GM12878 (cell line): ENCODE results near the gene ADCY1. TPM values are rescaled to one million over a fixed set of nuclear protein-coding genes. Genes with fewer than 3 reads are reported as not detected.

Experiments used
- ATAC-seq: fragments of 200-7000 bp; cut with Tn5 transposase; 3 replicates; pipeline ENCODE4 v1.9.1; 2020; ENCODE audit warnings: mild to moderate bottlenecking, moderate library complexity
- BruUV-seq: library from RNA; stranded (reverse); fragments of 400-500 nt; replicated peaks from 2 replicates; lab custom pipeline; 2021; lab: Mats Ljungman, UMichigan
- CTCF ChIA-PET: fragments of 300-600 bp; sonication (Branson Sonifier 250); formaldehyde crosslinking; extraction: SDS; loops from one replicate; lab custom pipeline; 2021; ENCODE audit warnings: inconsistent platforms; lab: Yijun Ruan, JAX
- POLR2A ChIA-PET: fragments of 350-600 bp; formaldehyde crosslinking; extraction: SDS; loops from one replicate; lab custom pipeline; 2021; ENCODE audit warnings: inconsistent platforms; lab: Charles Lee
- RAD21 ChIA-PET: fragments of 300-600 bp; sonication (Branson Sonifier 250); formaldehyde crosslinking; loops from one replicate; lab custom pipeline; 2023; ENCODE audit warnings: antibody characterized with exemption; ENCODE audit not compliant: unreplicated experiment; lab: Charles Lee
- SMC1A ChIA-PET: fragments of 300-600 bp; sonication (Branson Sonifier 250); formaldehyde crosslinking; loops from one replicate; lab custom pipeline; 2023; ENCODE audit not compliant: unreplicated experiment, uncharacterized antibody; lab: Charles Lee
- DNase-seq: peaks from one replicate; pipeline ENCODE4 v3.0.0-alpha.2; 2011; ENCODE audit warnings: low read depth, low spot score
- FAIRE-seq: peaks from 3 replicates; lab custom pipeline; 2011; peaks lifted over from hg19 to GRCh38; lab: Jason Lieb, UNC
- H2AFZ ChIP-seq: 2 replicates; pipeline ENCODE4 v1.6.0; 2011; ENCODE audit warnings: low read depth, low read length, control low read depth; ENCODE audit not compliant: control insufficient read depth
- H3K27ac ChIP-seq: 2 replicates; pipeline ENCODE4 v1.5.1; 2011; ENCODE audit warnings: control low read depth; ENCODE audit not compliant: control insufficient read depth, insufficient read depth
- H3K27me3 ChIP-seq, 2 experiments: replicated peaks in 1 of 2; 2 replicates each; pipeline versions ENCODE4 v1.6.0 to v1.6.1; 2011; ENCODE audit warnings: low read length in 1 of 2; ENCODE audit not compliant: control insufficient read depth in 2 of 2, insufficient read depth in 2 of 2
- H3K36me3 ChIP-seq, 2 experiments: 2 replicates each; pipeline ENCODE4 v1.5.1; 2011; ENCODE audit warnings: low read length in 1 of 2; ENCODE audit not compliant: control insufficient read depth in 2 of 2, insufficient read depth in 2 of 2
- H3K4me1 ChIP-seq: 2 replicates; pipeline ENCODE4 v1.6.1; 2011; ENCODE audit warnings: mild to moderate bottlenecking, low read length, moderate library complexity, mixed read lengths; ENCODE audit not compliant: control insufficient read depth, insufficient read depth
- H3K4me2 ChIP-seq: 2 replicates; pipeline ENCODE4 v1.6.0; 2011; ENCODE audit warnings: control low read depth; ENCODE audit not compliant: control insufficient read depth, insufficient read depth
- H3K4me3 ChIP-seq: fragments of 200-600 bp; sonication (generic); 2 replicates; pipeline ENCODE4 v1.5.1; 2016
- H3K79me2 ChIP-seq: 2 replicates; pipeline ENCODE4 v1.6.0; 2011; ENCODE audit warnings: low read length; ENCODE audit not compliant: control insufficient read depth, insufficient read depth
- H3K9ac ChIP-seq: 2 replicates; pipeline ENCODE4 v1.8.0; 2011; ENCODE audit warnings: low read length, control low read depth, mixed read lengths; ENCODE audit not compliant: control insufficient read depth, insufficient read depth
- H3K9me3 ChIP-seq: replicated peaks from 3 replicates; pipeline ENCODE4 v1.5.1; 2011; ENCODE audit warnings: mild to moderate bottlenecking, low read length; ENCODE audit not compliant: control insufficient read depth, insufficient read depth
- H4K20me1 ChIP-seq: 2 replicates; pipeline ENCODE4 v1.6.0; 2011; ENCODE audit not compliant: control insufficient read depth, insufficient read depth
- ATF7 ChIP-seq: fragments of 450-650 bp; IDR thresholded peaks from 2 replicates; pipeline ENCODE4 v1.6.1; 2016; ENCODE audit warnings: low read depth, mild to moderate bottlenecking
- BMI1 ChIP-seq: fragments of 450-650 bp; IDR thresholded peaks from 2 replicates; pipeline ENCODE4 v1.6.1; 2016; ENCODE audit warnings: mild to moderate bottlenecking, moderate library complexity, borderline replicate concordance
- ESRRA ChIP-seq: IDR thresholded peaks from 2 replicates; pipeline ENCODE4 v1.6.1; 2012; ENCODE audit warnings: mild to moderate bottlenecking, low read length, improper control_type of control experiment
- IKZF2 ChIP-seq, 2 experiments: fragments of 450-650 bp; IDR thresholded peaks; 2 replicates each; pipeline ENCODE4 v1.6.1; 2017; ENCODE audit warnings: mild to moderate bottlenecking in 2 of 2, moderate library complexity in 2 of 2
- RB1 ChIP-seq: fragments of 450-650 bp; formaldehyde crosslinking; IDR thresholded peaks from 2 replicates; pipeline ENCODE4 v1.6.1; 2017; ENCODE audit warnings: mild to moderate bottlenecking, borderline replicate concordance
- SRF ChIP-seq, 2 experiments: IDR thresholded peaks; 2 replicates each; pipeline ENCODE4 v1.6.1; 2011; ENCODE audit warnings: low read depth in 2 of 2, low read length in 2 of 2, mild to moderate bottlenecking in 1 of 2, moderate library complexity in 1 of 2
- ZNF24 ChIP-seq: fragments of 450-650 bp; IDR thresholded peaks from 2 replicates; pipeline ENCODE4 v1.6.1; 2017; ENCODE audit warnings: antibody characterized with exemption, mild to moderate bottlenecking
- WGBS: methylation state at CpG from one replicate; pipeline ENCODE4 v1.1.6; 2016; ENCODE audit warnings: low lambda C conversion rate; ENCODE audit not compliant: insufficient replicate concordance, insufficient coverage; ENCODE audit errors: missing lambda C conversion rate; 5-methylcytosine and 5-hydroxymethylcytosine counted together
- in situ Hi-C: fragments of 300-500 bp; cut with MboI; formaldehyde crosslinking; loops from 9 replicates; pipeline ENCODE4 v1.14.3; 2018; ENCODE audit warnings: mixed read lengths
- intact Hi-C: fragments of 100-400 bp; cut with micrococcal nuclease; formaldehyde crosslinking; loops from one replicate; pipeline ENCODE4 v1.14.2; 2022; ENCODE audit not compliant: unreplicated experiment
- polyA plus RNA-seq, 11 experiments: library from polyadenylated mRNA; depleted of rRNA in 4 of 11; unstranded in 6 of 11; stranded (reverse) in 5 of 11; fragments of >200 nt; fragmentation: Nextera tagmentation in 4 of 11; fragmentation: Illumina TruSeq in 1 of 11; extraction: Ambion mirVana in 4 of 11; extraction: Trizol in 1 of 11; gene quantifications; 1 replicate in 1 of 11; 2 replicates in 10 of 11; pipeline versions ENCODE4 v1.2.1 to v1.2.3, GENCODE V29; 2011 to 2016; ENCODE audit warnings: inconsistent platforms in 2 of 11, missing spikeins in 2 of 11, low read depth in 1 of 11
- total RNA-seq, 4 experiments: library from RNA; depleted of rRNA in 3 of 4; stranded (reverse); fragments of >200 nt in 3 of 4; fragmentation: Illumina TruSeq in 1 of 4; extraction: Trizol in 1 of 4; gene quantifications; 2 replicates each; pipeline versions ENCODE4 v1.2.1 to v1.2.3, GENCODE V29; 2013 to 2021
- TF ChIP-seq, protein P1 (sequence below): IDR thresholded peaks from 2 replicates; pipeline ENCODE4 v1.6.1; 2012; ENCODE audit warnings: low read length, inconsistent platforms

The ADCY1 gene
- total and polyA plus RNA-seq, 10 of the 15 experiments (the other 5 are each of a cell fraction or from before 2014, with no cell fraction given) = 0.13 to 1.4 (median 0.45) TPM; not detected in 1

DNA sequence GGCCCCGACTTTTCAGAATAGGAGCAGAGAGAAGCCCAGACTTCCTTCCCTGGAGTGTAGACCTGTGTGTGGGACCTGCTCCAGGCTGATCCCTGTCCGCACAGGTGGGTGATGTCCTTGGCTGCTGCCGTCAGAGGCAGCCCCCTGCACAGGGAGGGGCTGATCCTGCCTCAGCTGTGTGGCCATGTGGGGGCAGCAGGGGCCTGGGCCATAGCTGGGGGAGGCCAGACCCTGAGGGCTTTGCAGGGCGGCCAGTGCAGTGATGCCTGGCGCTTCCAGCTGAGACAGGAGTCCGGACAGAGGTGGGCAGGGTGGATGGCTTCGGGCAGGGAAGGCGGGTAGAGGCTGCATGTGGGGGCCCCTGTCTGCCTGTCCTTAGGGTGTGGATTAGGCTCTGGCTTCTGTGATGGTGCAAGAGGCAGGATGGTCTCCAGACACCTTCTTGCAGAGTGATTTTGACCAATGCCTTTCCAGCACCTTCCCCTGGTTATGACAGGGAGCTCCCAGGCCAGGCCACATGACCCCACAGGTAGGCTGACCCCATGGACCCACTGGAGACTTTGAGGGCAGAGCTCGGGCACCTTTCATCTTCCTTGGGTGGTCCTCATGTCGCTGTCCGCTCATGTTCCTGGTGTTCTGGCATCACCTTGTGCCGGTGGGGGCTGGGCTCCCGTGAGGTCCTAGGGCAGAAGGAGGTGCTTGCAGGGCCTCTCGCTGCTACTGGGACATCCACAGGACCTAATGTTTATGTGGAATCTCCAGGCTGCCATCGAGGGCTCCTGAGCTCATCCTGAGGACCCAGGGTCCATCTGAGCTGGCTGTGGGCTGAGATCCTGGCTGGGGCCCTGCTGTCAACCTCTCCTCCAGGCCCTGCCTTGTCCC is 141.5 kb downstream of the ADCY1 start:
- POLR2A ChIA-PET = no interaction called here
- H3K4me1 ChIP-seq = no peaks in the 10 kb centered on the region
- BruUV-seq = no TSS peak
- H3K9me3 ChIP-seq = no peaks in the 10 kb centered on the region
- no peak overlapping the region for H3K9ac ChIP-seq
- H3K36me3 ChIP-seq = no peaks in the 10 kb centered on the region
- no peak overlapping the region for H3K4me3 ChIP-seq
- no peak overlapping the region for H2AFZ ChIP-seq
- whole genome bisulfite sequencing = 50% methylated on average over 15 of the region's 15 CpGs
- intact Hi-C loops = no loop called here
- H3K27ac ChIP-seq = no peak overlapping the region
- CTCF ChIA-PET = no interaction called here
- no peak for DNase-seq
- peaks cover 0 to 1% of the 10 kb centered on the region in 2 experiments; a peak in 1 of 4 replicates for H3K27me3 ChIP-seq
- no peak for ATAC-seq
- no peak for FAIRE-seq
- TF ChIP-seq RB1 (no peak), BMI1 (no peak), SRF (IDR thresholded peaks at IDR 0.05; ENCODE audit: low read depth in 2 of 2, low read length in 2 of 2) (no peak), ATF7 (no peak), ESRRA (no peak), ZNF24 (no peak), IKZF2 (IDR thresholded peaks at IDR 0.05) (no peak)
- TF ChIP-seq, protein P1, sequence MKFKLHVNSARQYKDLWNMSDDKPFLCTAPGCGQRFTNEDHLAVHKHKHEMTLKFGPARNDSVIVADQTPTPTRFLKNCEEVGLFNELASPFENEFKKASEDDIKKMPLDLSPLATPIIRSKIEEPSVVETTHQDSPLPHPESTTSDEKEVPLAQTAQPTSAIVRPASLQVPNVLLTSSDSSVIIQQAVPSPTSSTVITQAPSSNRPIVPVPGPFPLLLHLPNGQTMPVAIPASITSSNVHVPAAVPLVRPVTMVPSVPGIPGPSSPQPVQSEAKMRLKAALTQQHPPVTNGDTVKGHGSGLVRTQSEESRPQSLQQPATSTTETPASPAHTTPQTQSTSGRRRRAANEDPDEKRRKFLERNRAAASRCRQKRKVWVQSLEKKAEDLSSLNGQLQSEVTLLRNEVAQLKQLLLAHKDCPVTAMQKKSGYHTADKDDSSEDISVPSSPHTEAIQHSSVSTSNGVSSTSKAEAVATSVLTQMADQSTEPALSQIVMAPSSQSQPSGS = no peak
- TF ChIP-seq, all 136 proteins: peak for 0
- Histone ChIP-seq H4K20me1 (no peaks in the 10 kb centered on the region), H3K4me2 (no peak overlapping the region), H3K79me2 (no peaks in the 10 kb centered on the region)
- ChIA-PET SMC1A (no interaction called here), RAD21 (no interaction called here)
- in situ Hi-C loops = no loop called here
